SK-N-SH (cell line): ENCODE measurements around the gene MTHFS.

Experiments
- EP300 ChIP-seq, 2 experiments: IDR thresholded peaks; 2 replicates each; pipeline versions ENCODE4 v1.4.0 to v1.6.1; 2012; ENCODE audit warnings: borderline replicate concordance in 1 of 2, low read depth in 1 of 2, low read length in 1 of 2
- FOSL2 ChIP-seq: IDR thresholded peaks from 2 replicates; pipeline ENCODE4 v1.4.0; 2012; ENCODE audit warnings: low read depth, mild to moderate bottlenecking, moderate library complexity, borderline replicate concordance
- FOXJ3 ChIP-seq: sonication (generic); formaldehyde crosslinking; IDR thresholded peaks from 2 replicates; pipeline ENCODE4 v1.5.1; 2020; ENCODE audit warnings: mild to moderate bottlenecking, missing genetic modification reagents
- FOXM1 ChIP-seq: IDR thresholded peaks from 2 replicates; pipeline ENCODE4 v1.4.0; 2012; ENCODE audit warnings: low read depth, mild to moderate bottlenecking
- GABPA ChIP-seq: IDR thresholded peaks from 2 replicates; pipeline ENCODE4 v1.4.0; 2012; ENCODE audit warnings: low read depth, mild to moderate bottlenecking
- JUND ChIP-seq: IDR thresholded peaks from 2 replicates; pipeline ENCODE4 v1.4.0; 2012
- NRF1 ChIP-seq: IDR thresholded peaks from 2 replicates; pipeline ENCODE4 v1.6.1; 2012; ENCODE audit warnings: low read depth, mild to moderate bottlenecking, low read length
- RAD21 ChIP-seq: IDR thresholded peaks from 2 replicates; pipeline ENCODE4 v1.6.1; 2012; ENCODE audit warnings: mild to moderate bottlenecking, low read length
- RXRA ChIP-seq: IDR thresholded peaks from 2 replicates; pipeline ENCODE4 v1.4.0; 2012; ENCODE audit warnings: low read depth, mild to moderate bottlenecking, borderline replicate concordance
- SIN3A ChIP-seq: IDR thresholded peaks from 2 replicates; pipeline ENCODE4 v1.6.1; 2012; ENCODE audit warnings: low read depth, mild to moderate bottlenecking, low read length, moderate library complexity, borderline replicate concordance
- YY1 ChIP-seq: IDR thresholded peaks from 2 replicates; pipeline ENCODE4 v1.4.0; 2012; ENCODE audit warnings: low read depth, mild to moderate bottlenecking
- TF ChIP-seq, protein P1 (sequence below): fragments of 200-600 bp; sonication (generic); IDR thresholded peaks from 2 replicates; pipeline ENCODE4 v1.6.1; 2017; ENCODE audit warnings: antibody characterized with exemption, mild to moderate bottlenecking, moderate library complexity
- TF ChIP-seq, protein P2 (sequence below): fragments of 150-350 bp; IDR thresholded peaks from 2 replicates; pipeline ENCODE4 v1.6.1; 2016; ENCODE audit warnings: mild to moderate bottlenecking, low read depth, low read length

DNA sequence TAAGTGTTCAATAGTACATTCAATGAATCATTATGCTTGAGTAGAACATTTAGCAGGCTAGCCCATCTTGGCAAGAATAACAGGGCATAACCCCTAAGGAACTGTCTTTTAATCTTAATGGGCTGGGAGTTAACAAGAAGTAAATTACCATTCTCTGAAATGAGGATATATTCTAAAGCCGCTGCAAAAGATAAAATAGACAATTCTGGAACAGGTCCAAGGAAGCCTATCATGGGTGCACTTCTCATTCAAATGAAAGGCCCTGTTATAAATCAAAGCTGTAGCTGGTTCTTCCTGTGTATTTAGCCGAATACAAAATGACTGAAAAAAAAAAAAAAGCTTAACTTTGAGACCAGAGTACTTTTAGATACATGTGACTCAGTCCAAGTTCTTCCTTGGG, 15.6 kb downstream of the MTHFS start:
- TF ChIP-seq, protein P1, sequence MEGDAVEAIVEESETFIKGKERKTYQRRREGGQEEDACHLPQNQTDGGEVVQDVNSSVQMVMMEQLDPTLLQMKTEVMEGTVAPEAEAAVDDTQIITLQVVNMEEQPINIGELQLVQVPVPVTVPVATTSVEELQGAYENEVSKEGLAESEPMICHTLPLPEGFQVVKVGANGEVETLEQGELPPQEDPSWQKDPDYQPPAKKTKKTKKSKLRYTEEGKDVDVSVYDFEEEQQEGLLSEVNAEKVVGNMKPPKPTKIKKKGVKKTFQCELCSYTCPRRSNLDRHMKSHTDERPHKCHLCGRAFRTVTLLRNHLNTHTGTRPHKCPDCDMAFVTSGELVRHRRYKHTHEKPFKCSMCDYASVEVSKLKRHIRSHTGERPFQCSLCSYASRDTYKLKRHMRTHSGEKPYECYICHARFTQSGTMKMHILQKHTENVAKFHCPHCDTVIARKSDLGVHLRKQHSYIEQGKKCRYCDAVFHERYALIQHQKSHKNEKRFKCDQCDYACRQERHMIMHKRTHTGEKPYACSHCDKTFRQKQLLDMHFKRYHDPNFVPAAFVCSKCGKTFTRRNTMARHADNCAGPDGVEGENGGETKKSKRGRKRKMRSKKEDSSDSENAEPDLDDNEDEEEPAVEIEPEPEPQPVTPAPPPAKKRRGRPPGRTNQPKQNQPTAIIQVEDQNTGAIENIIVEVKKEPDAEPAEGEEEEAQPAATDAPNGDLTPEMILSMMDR, result no peak
- TF ChIP-seq, protein P2, sequence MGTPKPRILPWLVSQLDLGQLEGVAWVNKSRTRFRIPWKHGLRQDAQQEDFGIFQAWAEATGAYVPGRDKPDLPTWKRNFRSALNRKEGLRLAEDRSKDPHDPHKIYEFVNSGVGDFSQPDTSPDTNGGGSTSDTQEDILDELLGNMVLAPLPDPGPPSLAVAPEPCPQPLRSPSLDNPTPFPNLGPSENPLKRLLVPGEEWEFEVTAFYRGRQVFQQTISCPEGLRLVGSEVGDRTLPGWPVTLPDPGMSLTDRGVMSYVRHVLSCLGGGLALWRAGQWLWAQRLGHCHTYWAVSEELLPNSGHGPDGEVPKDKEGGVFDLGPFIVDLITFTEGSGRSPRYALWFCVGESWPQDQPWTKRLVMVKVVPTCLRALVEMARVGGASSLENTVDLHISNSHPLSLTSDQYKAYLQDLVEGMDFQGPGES, result no peak
- no peak for TF ChIP-seq FOXJ3 (CRISPR knock-in tag)
- TF ChIP-seq FOSL2, result no peak
- TF ChIP-seq FOXM1, result no peak
- no peak for TF ChIP-seq GABPA
- TF ChIP-seq SIN3A, result no peak
- TF ChIP-seq YY1, result no peak
- no peak for TF ChIP-seq EP300 (IDR thresholded peaks at IDR 0.05; ENCODE audit: borderline replicate concordance in 1 of 2, low read depth in 1 of 2, low read length in 1 of 2)
- no peak for TF ChIP-seq NRF1
- no peak for TF ChIP-seq RXRA
- TF ChIP-seq JUND, result no peak
- no peak for TF ChIP-seq RAD21
